HG02642 (cell line): ENCODE results near the gene ZNRF1.
A peak's percentile ranks its signal among the peaks of the same experiment; 100 is the strongest.

Experiments used
- ATAC-seq: cut with Tn5 transposase; IDR thresholded peaks from one replicate; pipeline ENCODE4 v1.9.1; 2021; ENCODE audit warnings: mild to moderate bottlenecking; ENCODE audit not compliant: unreplicated experiment, poor library complexity

Gene ZNRF1

GRCh38 chr16:75093598-75094540 lies 95.0 kb downstream of the ZNRF1 start:
- no peak for ATAC-seq

- no peak for ATAC-seq
Measured at GRCh38 chr16:75095204-75095621, 96.4 kb downstream of the ZNRF1 start.

GRCh38 chr16:75096656-75097055 lies 97.8 kb downstream of the ZNRF1 start:
- no peak for ATAC-seq

GRCh38 chr16:75097191-75097761 lies 98.5 kb downstream of the ZNRF1 start:
- ATAC-seq, result no peak

- peak; percentile 60 for ATAC-seq
Measured at GRCh38 chr16:75097941-75098901, 99.4 kb downstream of the ZNRF1 start.

- no peak for ATAC-seq
Measured at GRCh38 chr16:75099075-75099667, 100.3 kb downstream of the ZNRF1 start.

GRCh38 chr16:75099738-75100602 lies 101.1 kb downstream of the ZNRF1 start:
- peak; percentile 52 for ATAC-seq

GRCh38 chr16:75100603-75100990 lies 101.8 kb downstream of the ZNRF1 start:
- ATAC-seq, result no peak

GRCh38 chr16:75101635-75102034 lies 102.8 kb downstream of the ZNRF1 start:
- no peak for ATAC-seq

- no peak for ATAC-seq
Measured at GRCh38 chr16:75102595-75102994, 103.8 kb downstream of the ZNRF1 start.

GRCh38 chr16:75103994-75104393 lies 105.2 kb downstream of the ZNRF1 start:
- no peak for ATAC-seq

GRCh38 chr16:75104836-75105235 lies 106.0 kb downstream of the ZNRF1 start:
- no peak for ATAC-seq

- ATAC-seq, result no peak
Measured at GRCh38 chr16:75105306-75106061, 106.7 kb downstream of the ZNRF1 start.

GRCh38 chr16:75106351-75107274 lies 107.8 kb downstream of the ZNRF1 start:
- ATAC-seq, result no peak

- no peak for ATAC-seq
Measured at GRCh38 chr16:75107505-75107904, 108.7 kb downstream of the ZNRF1 start.

- peak; percentile 39 for ATAC-seq
Measured at GRCh38 chr16:75108792-75109731, 110.2 kb downstream of the ZNRF1 start.
